Measurements from ENCODE around the gene ABCC4. TPM values are rescaled to one million over a fixed set of nuclear protein-coding genes. Genes with fewer than 3 reads are reported as not detected.

The ABCC4 gene
- total RNA-seq, 1 donor from 2014 or later, result 1.7 TPM

GRCh38 chr13:94994506-94994905 lies 306.7 kb downstream of the ABCC4 start:
- H3K27me3 Mint-ChIP-seq (ENCODE audit: unreplicated experiment), result peaks cover 2% of the 10 kb centered on the region
- H3K9me3 Mint-ChIP-seq (ENCODE audit: unreplicated experiment), result no peaks in the 10 kb centered on the region
- no peak overlapping the region for H3K4me3 Mint-ChIP-seq (ENCODE audit: unreplicated experiment)
- no peaks in the 10 kb centered on the region for H3K4me1 Mint-ChIP-seq (ENCODE audit: low read depth, unreplicated experiment)
- DNase-seq, result no peak
- H3K27ac Mint-ChIP-seq (ENCODE audit: unreplicated experiment), result no peak overlapping the region
- no peaks in the 10 kb centered on the region for H3K36me3 Mint-ChIP-seq (ENCODE audit: unreplicated experiment)
- no peak for TF ChIP-seq CTCF (IDR thresholded peaks at IDR 0.05; ENCODE audit: partially characterized antibody, unreplicated experiment)

GRCh38 chr13:94993616-94994015 lies 307.6 kb downstream of the ABCC4 start:
- H3K4me3 Mint-ChIP-seq (ENCODE audit: unreplicated experiment), result no peak overlapping the region
- H3K4me1 Mint-ChIP-seq (ENCODE audit: low read depth, unreplicated experiment), result no peaks in the 10 kb centered on the region
- no peaks in the 10 kb centered on the region for H3K9me3 Mint-ChIP-seq (ENCODE audit: unreplicated experiment)

GRCh38 chr13:94992036-94992960 lies 309.0 kb downstream of the ABCC4 start:
- Mint-ChIP-seq H3K36me3 (ENCODE audit: unreplicated experiment) (no peaks in the 10 kb centered on the region), H3K9me3 (ENCODE audit: unreplicated experiment) (no peaks in the 10 kb centered on the region), H3K4me3 (ENCODE audit: unreplicated experiment) (no peak overlapping the region), H3K27me3 (ENCODE audit: unreplicated experiment) (peaks cover 4% of the 10 kb centered on the region), H3K4me1 (ENCODE audit: low read depth, unreplicated experiment) (no peaks in the 10 kb centered on the region), H3K27ac (ENCODE audit: unreplicated experiment) (no peak overlapping the region)
- no peak for DNase-seq
- TF ChIP-seq CTCF (IDR thresholded peaks at IDR 0.05; ENCODE audit: partially characterized antibody, unreplicated experiment), result no peak

More at GRCh38 chr13:94993616-94994015, 307.6 kb downstream of the ABCC4 start:
- Mint-ChIP-seq H3K36me3 (ENCODE audit: unreplicated experiment) (no peaks in the 10 kb centered on the region), H3K27ac (ENCODE audit: unreplicated experiment) (no peak overlapping the region), H3K27me3 (ENCODE audit: unreplicated experiment) (peaks cover 2% of the 10 kb centered on the region)
- DNase-seq, result no peak
- TF ChIP-seq CTCF (IDR thresholded peaks at IDR 0.05; ENCODE audit: partially characterized antibody, unreplicated experiment), result no peak

GRCh38 chr13:94988654-94989053 lies 312.6 kb downstream of the ABCC4 start:
- Mint-ChIP-seq H3K36me3 (ENCODE audit: unreplicated experiment) (no peaks in the 10 kb centered on the region), H3K27me3 (ENCODE audit: unreplicated experiment) (peaks cover 3% of the 10 kb centered on the region), H3K4me3 (ENCODE audit: unreplicated experiment) (no peak overlapping the region), H3K27ac (ENCODE audit: unreplicated experiment) (no peak overlapping the region), H3K9me3 (ENCODE audit: unreplicated experiment) (no peaks in the 10 kb centered on the region), H3K4me1 (ENCODE audit: low read depth, unreplicated experiment) (no peaks in the 10 kb centered on the region)
- TF ChIP-seq CTCF (IDR thresholded peaks at IDR 0.05; ENCODE audit: partially characterized antibody, unreplicated experiment), result no peak
- no peak for DNase-seq

- peaks cover 3% of the 10 kb centered on the region for H3K27me3 Mint-ChIP-seq (ENCODE audit: unreplicated experiment)
- no peak for TF ChIP-seq CTCF (IDR thresholded peaks at IDR 0.05; ENCODE audit: partially characterized antibody, unreplicated experiment)
Measured at GRCh38 chr13:94987869-94988268, 313.4 kb downstream of the ABCC4 start.

More at GRCh38 chr13:94987869-94988268, 313.4 kb downstream of the ABCC4 start:
- no peak for DNase-seq
- H3K4me1 Mint-ChIP-seq (ENCODE audit: low read depth, unreplicated experiment), result no peaks in the 10 kb centered on the region
- no peaks in the 10 kb centered on the region for H3K36me3 Mint-ChIP-seq (ENCODE audit: unreplicated experiment)
- H3K27ac Mint-ChIP-seq (ENCODE audit: unreplicated experiment), result no peak overlapping the region
- no peak overlapping the region for H3K4me3 Mint-ChIP-seq (ENCODE audit: unreplicated experiment)
- no peaks in the 10 kb centered on the region for H3K9me3 Mint-ChIP-seq (ENCODE audit: unreplicated experiment)

All from glutamatergic neuron (in vitro differentiated cells).